Endothelial cell (in vitro differentiated cells): ENCODE data around the gene ZMIZ2. TPM values are rescaled to one million over a fixed set of nuclear protein-coding genes. Genes with fewer than 3 reads are reported as not detected.
"Not testable (repeated sequence)": the region's sequence is repeated elsewhere in the genome, so short reads cannot be mapped to it uniquely, and the experiment has no call there.

Source experiments
- DNase-seq: peaks from one replicate; pipeline ENCODE4 v3.0.0; 2021; ENCODE audit warnings: low spot score
- H3K27ac Mint-ChIP-seq: one replicate; pipeline ENCODE4 v1.8.0; 2021; ENCODE audit warnings: mixed read lengths, inconsistent platforms; ENCODE audit not compliant: unreplicated experiment
- H3K27me3 Mint-ChIP-seq: one replicate; pipeline ENCODE4 v1.8.0; 2021; ENCODE audit warnings: mild to moderate bottlenecking, moderate library complexity, mixed read lengths, inconsistent platforms; ENCODE audit not compliant: unreplicated experiment
- H3K36me3 Mint-ChIP-seq: one replicate; pipeline ENCODE4 v1.8.0; 2021; ENCODE audit warnings: mild to moderate bottlenecking, low read depth, mixed read lengths, inconsistent platforms; ENCODE audit not compliant: unreplicated experiment
- H3K4me1 Mint-ChIP-seq: one replicate; pipeline ENCODE4 v1.8.0; 2021; ENCODE audit warnings: mild to moderate bottlenecking, mixed read lengths, inconsistent platforms; ENCODE audit not compliant: unreplicated experiment
- H3K4me3 Mint-ChIP-seq: one replicate; pipeline ENCODE4 v1.8.0; 2021; ENCODE audit warnings: mild to moderate bottlenecking, mixed read lengths, inconsistent platforms; ENCODE audit not compliant: unreplicated experiment
- H3K9me3 Mint-ChIP-seq: one replicate; pipeline ENCODE4 v1.8.0; 2021; ENCODE audit warnings: mixed read lengths, inconsistent platforms; ENCODE audit not compliant: unreplicated experiment
- CTCF ChIP-seq: fragments of 200-600 bp; sonication (generic); IDR thresholded peaks from one replicate; pipeline ENCODE4 v1.5.0; 2021; ENCODE audit warnings: antibody characterized with exemption; ENCODE audit not compliant: unreplicated experiment
- long read RNA-seq: library from polyadenylated mRNA; unstranded; transcript quantifications from one replicate; pipeline ENCODE4 v2.0.0, GENCODE V29; 2020; ENCODE audit not compliant: unreplicated experiment
- total RNA-seq: library from RNA; stranded (reverse); fragmentation: NEBNext Ultra II Directional; extraction: Animal tissue kit (Norgen Biotek cat#: 25700); gene quantifications from one replicate; pipeline ENCODE4 v1.2.1, GENCODE V29; 2021; ENCODE audit not compliant: unreplicated experiment

ZMIZ2 gene, protein sequence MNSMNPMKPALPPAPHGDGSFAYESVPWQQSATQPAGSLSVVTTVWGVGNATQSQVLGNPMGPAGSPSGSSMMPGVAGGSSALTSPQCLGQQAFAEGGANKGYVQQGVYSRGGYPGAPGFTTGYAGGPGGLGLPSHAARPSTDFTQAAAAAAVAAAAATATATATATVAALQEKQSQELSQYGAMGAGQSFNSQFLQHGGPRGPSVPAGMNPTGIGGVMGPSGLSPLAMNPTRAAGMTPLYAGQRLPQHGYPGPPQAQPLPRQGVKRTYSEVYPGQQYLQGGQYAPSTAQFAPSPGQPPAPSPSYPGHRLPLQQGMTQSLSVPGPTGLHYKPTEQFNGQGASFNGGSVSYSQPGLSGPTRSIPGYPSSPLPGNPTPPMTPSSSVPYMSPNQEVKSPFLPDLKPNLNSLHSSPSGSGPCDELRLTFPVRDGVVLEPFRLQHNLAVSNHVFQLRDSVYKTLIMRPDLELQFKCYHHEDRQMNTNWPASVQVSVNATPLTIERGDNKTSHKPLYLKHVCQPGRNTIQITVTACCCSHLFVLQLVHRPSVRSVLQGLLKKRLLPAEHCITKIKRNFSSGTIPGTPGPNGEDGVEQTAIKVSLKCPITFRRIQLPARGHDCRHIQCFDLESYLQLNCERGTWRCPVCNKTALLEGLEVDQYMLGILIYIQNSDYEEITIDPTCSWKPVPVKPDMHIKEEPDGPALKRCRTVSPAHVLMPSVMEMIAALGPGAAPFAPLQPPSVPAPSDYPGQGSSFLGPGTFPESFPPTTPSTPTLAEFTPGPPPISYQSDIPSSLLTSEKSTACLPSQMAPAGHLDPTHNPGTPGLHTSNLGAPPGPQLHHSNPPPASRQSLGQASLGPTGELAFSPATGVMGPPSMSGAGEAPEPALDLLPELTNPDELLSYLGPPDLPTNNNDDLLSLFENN
- 70.9 TPM for total RNA-seq
- long read RNA-seq, partial matches to known transcripts: 3 of 4 reads
- long read RNA-seq, other reads (novel, unspliced or antisense): 1 of 4 reads

DNA sequence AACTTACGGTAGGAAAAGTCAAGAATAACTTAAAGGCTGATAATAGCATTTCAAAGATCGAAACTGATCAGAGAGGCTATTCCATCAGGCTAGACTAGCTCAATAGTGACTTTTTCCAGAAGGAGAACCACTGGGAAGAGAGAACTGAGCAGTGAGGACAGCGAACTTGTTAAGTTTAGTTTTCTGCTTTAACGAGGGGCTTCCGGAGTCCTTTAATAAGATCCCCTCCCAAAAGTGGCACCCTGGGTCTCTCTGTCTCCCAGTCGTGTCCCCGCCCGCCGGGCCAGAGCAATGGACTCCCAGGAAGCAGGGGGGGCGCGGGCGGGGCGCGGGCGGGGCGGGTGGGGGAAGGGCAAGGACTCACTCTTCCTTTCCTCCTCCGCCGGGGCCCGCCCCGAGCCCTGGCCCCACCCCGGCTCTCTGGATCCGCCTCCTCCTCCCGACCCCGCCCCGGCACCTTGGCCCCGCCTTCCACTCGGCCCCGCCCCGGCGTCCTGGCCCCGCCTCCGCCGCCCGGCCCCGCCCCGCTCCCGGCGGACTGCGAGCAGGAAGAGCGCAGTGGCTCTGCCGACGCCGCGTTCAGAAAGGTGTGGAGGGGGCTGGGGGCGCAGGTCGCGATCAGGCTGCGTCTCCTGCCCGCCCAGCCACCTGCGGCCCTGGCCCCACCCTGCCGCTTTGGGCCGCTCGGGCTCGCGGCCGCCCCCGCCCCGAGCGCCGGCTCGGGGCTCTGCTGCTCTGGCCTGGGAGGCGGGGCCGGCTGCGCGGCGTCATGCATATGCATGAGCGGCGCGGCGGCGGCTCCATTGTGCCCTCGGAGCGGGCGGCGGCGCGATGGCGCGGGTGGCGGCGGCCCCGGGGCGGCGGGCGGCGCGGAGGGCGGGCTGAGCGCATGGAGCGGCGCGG lies at the start of gene ZMIZ2:
TSS of gene ZMIZ2 (plus strand) at position 803 of the 903 bp plus-strand sequence. CDS start 7,403 bp downstream, outside the sequence.
- Mint-ChIP-seq H3K27me3 (peaks cover 12% of the 10 kb centered on the region), H3K4me1 (peaks cover 28% of the 10 kb centered on the region), H3K9me3 (no peaks in the 10 kb centered on the region), H3K36me3 (peaks cover 5% of the 10 kb centered on the region), H3K27ac (peak within 1 kb of the TSS; percentile 71), H3K4me3 (peak within 1 kb of the TSS; percentile 89)
- peak; percentile 95 for DNase-seq
- TF ChIP-seq CTCF: no peak

- Mint-ChIP-seq H3K4me3 (peak overlapping the region; percentile 73), H3K36me3 (peaks cover 51% of the 10 kb centered on the region)
- H3K27ac Mint-ChIP-seq, H3K27me3 Mint-ChIP-seq, DNase-seq, H3K9me3 Mint-ChIP-seq, H3K4me1 Mint-ChIP-seq: not testable (repeated sequence)
Observed at GRCh38 chr7:44699598-44699997, 49.0 kb upstream of the ZMIZ2 start.

DNA sequence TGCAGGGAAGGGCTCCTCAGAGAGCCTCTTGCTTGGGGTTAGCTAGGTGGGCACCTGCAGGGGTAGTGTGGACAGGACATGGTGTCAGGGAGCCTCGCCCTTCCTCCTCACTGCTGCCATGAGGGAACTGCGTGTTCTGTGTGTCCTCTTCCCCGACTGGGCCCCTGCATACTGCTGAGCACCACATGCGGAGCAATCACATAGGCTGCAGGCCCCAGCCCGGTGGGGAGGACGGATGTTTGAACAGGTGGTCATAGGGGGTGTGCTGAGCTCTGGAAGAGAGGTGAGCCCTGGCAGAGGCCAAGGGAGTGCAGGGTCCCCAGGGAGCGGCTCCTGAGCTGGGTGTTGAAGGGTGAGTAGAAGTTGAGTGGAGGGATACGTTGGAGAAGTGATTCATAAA lies 48.3 kb upstream of the ZMIZ2 start:
- DNase-seq: no peak
- TF ChIP-seq CTCF: no peak
- no peaks in the 10 kb centered on the region for H3K9me3 Mint-ChIP-seq
- H3K4me1 Mint-ChIP-seq: no peaks in the 10 kb centered on the region
- H3K27ac Mint-ChIP-seq: no peak overlapping the region
- peaks cover 5% of the 10 kb centered on the region for H3K27me3 Mint-ChIP-seq
- peaks cover 51% of the 10 kb centered on the region for H3K36me3 Mint-ChIP-seq
- peak overlapping the region; percentile 6 for H3K4me3 Mint-ChIP-seq

- not testable (repeated sequence) for H3K4me1 Mint-ChIP-seq, H3K9me3 Mint-ChIP-seq
- peaks cover 28% of the 10 kb centered on the region for H3K36me3 Mint-ChIP-seq
Observed at GRCh38 chr7:44703391-44703790, 45.3 kb upstream of the ZMIZ2 start.

GRCh38 chr7:44703921-44704320 lies 44.7 kb upstream of the ZMIZ2 start:
- no peak for TF ChIP-seq CTCF
- DNase-seq: no peak
- H3K27ac Mint-ChIP-seq: no peak overlapping the region
- H3K4me1 Mint-ChIP-seq: no peaks in the 10 kb centered on the region
- H3K9me3 Mint-ChIP-seq: no peaks in the 10 kb centered on the region
- peaks cover 25% of the 10 kb centered on the region for H3K36me3 Mint-ChIP-seq
- peaks cover 8% of the 10 kb centered on the region for H3K27me3 Mint-ChIP-seq
- H3K4me3 Mint-ChIP-seq: no peak overlapping the region

More at GRCh38 chr7:44703391-44703790, 45.3 kb upstream of the ZMIZ2 start:
- not testable (repeated sequence) for DNase-seq, H3K4me3 Mint-ChIP-seq, H3K27me3 Mint-ChIP-seq, H3K27ac Mint-ChIP-seq
